Mucosa of gallbladder (tissue), 1 donor: ENCODE data around the gene TNRC18. TPM values are rescaled to one million over a fixed set of nuclear protein-coding genes. Genes with fewer than 3 reads are reported as not detected.
A peak's percentile ranks its signal among the peaks of the same experiment; 100 is the strongest.
"Not testable (repeated sequence)": the region's sequence is repeated elsewhere in the genome, so short reads cannot be mapped to it uniquely, and the experiment has no call there.

Experiments
- DNase-seq: peaks from one replicate; pipeline ENCODE4 v3.0.0-alpha.2; 2020; ENCODE audit warnings: low spot score
- total RNA-seq: library from RNA; stranded (reverse); gene quantifications from one replicate; pipeline ENCODE4 v1.2.1, GENCODE V29; 2021
- donor health status: DM: no; HTN: no; CAD: no.

Gene TNRC18
- total RNA-seq, 1 donor from 2014 or later, result 171 TPM

GRCh38 chr7:5380350-5381070 lies 43.1 kb downstream of the TNRC18 start:
- DNase-seq, result no peak

- DNase-seq, result no peak
These were observed 44.1 kb downstream of the TNRC18 start for GRCh38 chr7:5379546-5379945.

GRCh38 chr7:5377816-5378215 lies 45.8 kb downstream of the TNRC18 start:
- DNase-seq, result no peak

- DNase-seq, result no peak
These were observed 46.4 kb downstream of the TNRC18 start for GRCh38 chr7:5377279-5377678.

GRCh38 chr7:5375925-5376324 lies 47.7 kb downstream of the TNRC18 start:
- no peak for DNase-seq

GRCh38 chr7:5374464-5374863 lies 49.2 kb downstream of the TNRC18 start:
- DNase-seq, result no peak

GRCh38 chr7:5373300-5373699 lies 50.3 kb downstream of the TNRC18 start:
- no peak for DNase-seq

GRCh38 chr7:5370454-5371353 lies 52.9 kb downstream of the TNRC18 start:
- no peak for DNase-seq

GRCh38 chr7:5367661-5368060 lies 56.0 kb downstream of the TNRC18 start:
- no peak for DNase-seq

GRCh38 chr7:5365976-5366625 lies 57.5 kb downstream of the TNRC18 start:
- peak; percentile 52 for DNase-seq

GRCh38 chr7:5363729-5364128 lies 59.9 kb downstream of the TNRC18 start:
- DNase-seq, result no peak

- no peak for DNase-seq
These were observed 61.2 kb downstream of the TNRC18 start for GRCh38 chr7:5362466-5362865.

- DNase-seq, result no peak
These were observed 62.0 kb downstream of the TNRC18 start for GRCh38 chr7:5361446-5362127.

- no peak for DNase-seq
These were observed 62.7 kb downstream of the TNRC18 start for GRCh38 chr7:5360971-5361370.

GRCh38 chr7:5360451-5360850 lies 63.2 kb downstream of the TNRC18 start:
- DNase-seq, result no peak

GRCh38 chr7:5360021-5360420 lies 63.6 kb downstream of the TNRC18 start:
- not testable (repeated sequence) for DNase-seq

GRCh38 chr7:5359344-5359743 lies 64.3 kb downstream of the TNRC18 start:
- DNase-seq, result no peak

GRCh38 chr7:5357951-5358350 lies 65.7 kb downstream of the TNRC18 start:
- DNase-seq, result no peak

- no peak for DNase-seq
These were observed 66.9 kb downstream of the TNRC18 start for GRCh38 chr7:5356751-5357119.

GRCh38 chr7:5354460-5355232 lies 69.0 kb downstream of the TNRC18 start:
- DNase-seq, result peak; percentile 66

GRCh38 chr7:5352440-5353010 lies 71.1 kb downstream of the TNRC18 start:
- no peak for DNase-seq
